OCI-LY3 (cell line): ENCODE measurements around the gene ANO6.

Experiments
- CTCF ChIP-seq: fragments of 200-600, 300-600 bp; sonication (generic); IDR thresholded peaks from 2 replicates; pipeline ENCODE4 v1.5.1; 2014; ENCODE audit warnings: antibody characterized with exemption, low read length, low read depth
- EZH2phosphoT487 ChIP-seq: fragments of 200-600 bp; shearing (Covaris generic); IDR thresholded peaks from 2 replicates; pipeline ENCODE4 v1.6.1; 2018; ENCODE audit warnings: antibody characterized with exemption, mixed run types, low read depth

- TF ChIP-seq CTCF (no peak), EZH2phosphoT487 (no peak)
Observed at GRCh38 chr12:45243963-45244362, 28.1 kb downstream of the ANO6 start.
